Measurements from ENCODE around the gene NCOA3. TPM values are rescaled to one million over a fixed set of nuclear protein-coding genes. Genes with fewer than 3 reads are reported as not detected.

Gene NCOA3
- total and polyA plus RNA-seq, 12 donors: 8.0 to 30.2 (median 21.4) TPM

DNA sequence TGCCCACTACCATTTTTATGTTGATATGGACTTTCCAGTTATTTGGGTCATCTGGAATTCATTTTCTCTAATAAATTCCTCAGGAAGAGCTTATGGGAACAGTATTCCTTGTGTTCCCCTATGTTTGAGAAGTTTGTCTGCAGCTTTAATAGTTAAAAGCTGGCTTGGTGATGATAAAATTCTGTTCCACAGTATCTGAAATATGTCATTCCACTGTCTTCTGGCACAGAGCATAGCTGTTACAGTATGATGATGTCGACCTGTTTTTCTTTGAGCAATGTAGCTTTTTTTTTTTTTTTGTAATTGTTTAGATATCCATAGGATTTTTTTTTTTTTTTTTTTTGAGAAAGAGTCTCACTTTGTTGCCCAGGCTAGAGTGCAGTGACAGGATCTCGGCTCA is 43.2 kb downstream of the NCOA3 start:
- Histone ChIP-seq H3K36me3 (peaks cover 0 to 4% (median 0%) of the 10 kb centered on the region in 9 donors), H3K4me1 (peaks cover 8 to 63% (median 54%) of the 10 kb centered on the region in 9 donors), H3K27me3 (no peaks in the 10 kb centered on the region), H3K4me3 (no peak overlapping the region), H3K9me3 (no peaks in the 10 kb centered on the region), H3K27ac (no peak overlapping the region)
- DNase-seq (no peak), ATAC-seq (peak in 3 of 8 donors; percentile 39 to 58 (median 44))
- 43 to 57% methylated on average over 2 of the region's 2 CpGs for WGBS, 2 donors
- intact Hi-C loops (cut with DNase I): loop anchor here in 3 of 10 donors (5.0 kb wide), 2 partner anchors 38 to 43 kb away; partner anchors contain the start of gene NCOA3 (in 2 of the 3)
- TF ChIP-seq, protein P1, sequence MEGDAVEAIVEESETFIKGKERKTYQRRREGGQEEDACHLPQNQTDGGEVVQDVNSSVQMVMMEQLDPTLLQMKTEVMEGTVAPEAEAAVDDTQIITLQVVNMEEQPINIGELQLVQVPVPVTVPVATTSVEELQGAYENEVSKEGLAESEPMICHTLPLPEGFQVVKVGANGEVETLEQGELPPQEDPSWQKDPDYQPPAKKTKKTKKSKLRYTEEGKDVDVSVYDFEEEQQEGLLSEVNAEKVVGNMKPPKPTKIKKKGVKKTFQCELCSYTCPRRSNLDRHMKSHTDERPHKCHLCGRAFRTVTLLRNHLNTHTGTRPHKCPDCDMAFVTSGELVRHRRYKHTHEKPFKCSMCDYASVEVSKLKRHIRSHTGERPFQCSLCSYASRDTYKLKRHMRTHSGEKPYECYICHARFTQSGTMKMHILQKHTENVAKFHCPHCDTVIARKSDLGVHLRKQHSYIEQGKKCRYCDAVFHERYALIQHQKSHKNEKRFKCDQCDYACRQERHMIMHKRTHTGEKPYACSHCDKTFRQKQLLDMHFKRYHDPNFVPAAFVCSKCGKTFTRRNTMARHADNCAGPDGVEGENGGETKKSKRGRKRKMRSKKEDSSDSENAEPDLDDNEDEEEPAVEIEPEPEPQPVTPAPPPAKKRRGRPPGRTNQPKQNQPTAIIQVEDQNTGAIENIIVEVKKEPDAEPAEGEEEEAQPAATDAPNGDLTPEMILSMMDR (IDR thresholded peaks at IDR 0.05): no peak

DNA sequence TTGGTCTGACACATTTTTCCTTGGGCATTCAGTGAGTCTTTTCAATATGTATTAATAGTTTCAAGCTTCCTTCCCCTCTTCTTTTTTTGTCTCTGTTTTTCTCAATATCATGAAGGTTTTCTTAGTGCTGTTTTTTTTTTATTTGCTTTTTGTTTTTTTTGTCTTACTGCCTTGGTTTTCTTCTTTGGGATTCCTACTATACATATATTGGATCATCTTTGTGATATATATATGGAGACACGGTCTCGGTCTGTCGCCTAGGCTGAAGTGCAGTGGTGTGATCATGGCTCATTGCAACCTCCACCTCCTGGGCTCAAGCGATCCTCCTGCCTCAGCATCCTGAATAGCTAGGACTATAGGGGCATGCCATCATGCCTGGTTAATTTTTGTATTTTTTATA is 43.8 kb downstream of the NCOA3 start:
- peak overlapping the region in 1 of 10 donors; percentile 34 for H3K27ac ChIP-seq
- WGBS, 2 donors: 98 to 99% methylated on average over 4 of the region's 4 CpGs
- DNase-seq (no peak), ATAC-seq (no peak)
- TF ChIP-seq, protein P1 (IDR thresholded peaks at IDR 0.05): no peak
- H3K4me1 ChIP-seq: peaks cover 8 to 61% (median 48%) of the 10 kb centered on the region in 9 donors
- H3K9me3 ChIP-seq: no peaks in the 10 kb centered on the region
- no peak overlapping the region for H3K4me3 ChIP-seq
- intact Hi-C loops (cut with DNase I): loop anchor here in 1 of 10 donors (5.0 kb wide), 1 partner anchor 43 kb away; the partner anchor contains the start of gene NCOA3
- no peaks in the 10 kb centered on the region for H3K27me3 ChIP-seq
- peaks cover 0 to 4% (median 0%) of the 10 kb centered on the region in 9 donors for H3K36me3 ChIP-seq

DNA sequence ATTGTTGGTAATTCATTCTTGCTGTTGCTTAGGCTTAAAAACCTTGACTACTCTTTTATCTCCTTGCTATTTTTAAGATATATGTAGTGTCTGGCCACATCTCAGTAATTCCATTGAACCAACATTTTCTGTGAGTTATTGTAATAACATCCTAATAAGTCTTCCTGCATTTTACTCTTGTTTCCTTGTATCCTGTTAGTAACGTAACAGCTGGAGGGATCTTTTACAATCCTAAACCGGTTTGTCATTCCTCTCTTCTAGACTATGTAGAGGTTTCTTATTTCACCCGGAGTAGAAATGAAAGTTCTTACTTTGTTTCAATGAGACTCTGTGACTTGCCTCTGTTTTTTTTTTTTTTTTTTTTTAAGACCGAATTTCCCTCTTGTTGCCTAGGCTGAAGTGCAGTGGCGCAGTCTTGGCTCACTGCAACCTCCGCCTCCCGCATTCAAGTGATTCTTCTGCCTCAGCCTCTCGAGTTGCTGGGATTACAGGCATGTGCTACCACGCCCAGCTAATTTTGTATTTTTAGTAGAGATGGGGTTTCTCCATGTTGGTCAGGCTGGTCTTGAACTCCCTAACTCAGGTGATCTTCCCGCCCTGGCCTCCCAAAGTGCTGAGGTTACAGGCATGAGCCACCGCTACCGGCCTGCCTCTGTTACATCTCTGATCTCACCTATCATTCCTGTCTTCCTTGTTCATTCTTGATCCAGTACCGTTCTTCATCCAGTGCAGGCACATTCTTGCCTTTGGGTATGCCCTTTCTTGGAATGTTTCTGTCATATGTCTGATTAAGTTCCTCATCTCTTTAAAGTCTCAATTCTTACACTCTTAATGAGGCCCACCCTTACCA is 44.7 kb downstream of the NCOA3 start:
- Histone ChIP-seq H3K4me3 (no peak overlapping the region), H3K36me3 (peaks cover 0 to 4% (median 0%) of the 10 kb centered on the region in 9 donors), H3K9me3 (no peaks in the 10 kb centered on the region), H3K27ac (peak overlapping the region in 2 of 10 donors; percentile 23 to 34), H3K27me3 (no peaks in the 10 kb centered on the region), H3K4me1 (peaks cover 5 to 63% (median 48%) of the 10 kb centered on the region in 9 donors)
- 63 to 69% methylated on average over 13 of the region's 13 CpGs for WGBS, 2 donors
- intact Hi-C loops (cut with DNase I): loop anchor here in 1 of 10 donors (5.0 kb wide), 1 partner anchor 44 kb away; the partner anchor contains the start of gene NCOA3
- TF ChIP-seq, protein P1 (IDR thresholded peaks at IDR 0.05): no peak
- ATAC-seq: no peak
- no peak for DNase-seq

DNA sequence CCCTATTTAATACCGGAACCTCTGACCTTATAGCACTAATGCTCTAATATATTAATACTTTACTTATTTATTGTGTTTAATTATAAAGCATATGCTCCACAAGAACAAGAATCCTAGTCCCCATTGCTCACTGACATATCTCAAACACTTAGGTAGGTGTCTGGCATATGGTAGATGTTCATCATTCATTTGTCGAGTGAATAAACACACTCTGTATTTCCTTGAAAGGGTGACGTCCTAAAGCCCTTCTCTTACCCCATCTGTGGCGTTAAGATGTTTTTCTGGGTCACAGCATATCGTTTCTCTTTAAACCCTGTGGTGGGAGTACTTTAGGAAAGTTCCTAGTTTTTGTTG is 45.3 kb downstream of the NCOA3 start:
- TF ChIP-seq, protein P1 (IDR thresholded peaks at IDR 0.05): no peak
- no peaks in the 10 kb centered on the region for H3K27me3 ChIP-seq
- no peak overlapping the region for H3K4me3 ChIP-seq
- no peak for DNase-seq
- no peak for ATAC-seq
- H3K27ac ChIP-seq: peak overlapping the region in 1 of 10 donors; percentile 34
- H3K9me3 ChIP-seq: no peaks in the 10 kb centered on the region
- peaks cover 5 to 68% (median 46%) of the 10 kb centered on the region in 9 donors for H3K4me1 ChIP-seq
- WGBS, 2 donors: 90 to 94% methylated on average over 5 of the region's 5 CpGs
- H3K36me3 ChIP-seq: peaks cover 0 to 4% (median 0%) of the 10 kb centered on the region in 9 donors
- intact Hi-C loops (cut with DNase I): loop anchor here in 1 of 10 donors (5.0 kb wide), 1 partner anchor 45 kb away; the partner anchor contains the start of gene NCOA3
